ENCODE measurements around the gene DDX23.

DNA sequence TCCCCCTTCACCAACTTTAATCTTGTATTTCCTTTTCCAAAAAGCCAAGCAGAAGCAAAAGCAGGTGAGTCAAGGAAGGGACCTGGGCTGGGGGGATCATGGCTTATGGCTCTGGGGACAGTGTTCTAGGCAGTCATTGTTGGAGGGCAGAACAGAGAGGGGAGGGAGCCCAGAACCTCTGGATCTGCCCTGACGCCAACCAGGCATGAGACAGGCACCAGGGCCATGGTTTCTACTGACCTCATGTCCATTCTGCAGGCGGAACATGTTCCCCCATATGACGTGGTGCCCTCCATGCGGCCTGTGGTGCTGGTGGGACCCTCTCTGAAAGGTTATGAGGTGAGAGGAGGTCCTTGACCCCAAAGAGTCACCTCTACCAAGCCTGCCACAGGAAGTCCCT, 27.1 kb downstream of the DDX23 start:
- TF ChIP-seq, protein P1, sequence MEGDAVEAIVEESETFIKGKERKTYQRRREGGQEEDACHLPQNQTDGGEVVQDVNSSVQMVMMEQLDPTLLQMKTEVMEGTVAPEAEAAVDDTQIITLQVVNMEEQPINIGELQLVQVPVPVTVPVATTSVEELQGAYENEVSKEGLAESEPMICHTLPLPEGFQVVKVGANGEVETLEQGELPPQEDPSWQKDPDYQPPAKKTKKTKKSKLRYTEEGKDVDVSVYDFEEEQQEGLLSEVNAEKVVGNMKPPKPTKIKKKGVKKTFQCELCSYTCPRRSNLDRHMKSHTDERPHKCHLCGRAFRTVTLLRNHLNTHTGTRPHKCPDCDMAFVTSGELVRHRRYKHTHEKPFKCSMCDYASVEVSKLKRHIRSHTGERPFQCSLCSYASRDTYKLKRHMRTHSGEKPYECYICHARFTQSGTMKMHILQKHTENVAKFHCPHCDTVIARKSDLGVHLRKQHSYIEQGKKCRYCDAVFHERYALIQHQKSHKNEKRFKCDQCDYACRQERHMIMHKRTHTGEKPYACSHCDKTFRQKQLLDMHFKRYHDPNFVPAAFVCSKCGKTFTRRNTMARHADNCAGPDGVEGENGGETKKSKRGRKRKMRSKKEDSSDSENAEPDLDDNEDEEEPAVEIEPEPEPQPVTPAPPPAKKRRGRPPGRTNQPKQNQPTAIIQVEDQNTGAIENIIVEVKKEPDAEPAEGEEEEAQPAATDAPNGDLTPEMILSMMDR (IDR thresholded peaks at IDR 0.05): no peak
- no peak for TF ChIP-seq POLR2A (IDR thresholded peaks at IDR 0.05)

Measured in heart left ventricle (tissue), 13 donors.